HG03025 (cell line): ENCODE measurements around the gene MYO1D.
A peak's percentile ranks its signal among the peaks of the same experiment; 100 is the strongest.
"Not testable (repeated sequence)": the region's sequence is repeated elsewhere in the genome, so short reads cannot be mapped to it uniquely, and the experiment has no call there.

ENCODE experiments used
- ATAC-seq: cut with Tn5 transposase; IDR thresholded peaks from one replicate; pipeline ENCODE4 v1.9.1; 2021; ENCODE audit warnings: mild to moderate bottlenecking, moderate library complexity; ENCODE audit not compliant: unreplicated experiment, low FRiP score

MYO1D gene

DNA sequence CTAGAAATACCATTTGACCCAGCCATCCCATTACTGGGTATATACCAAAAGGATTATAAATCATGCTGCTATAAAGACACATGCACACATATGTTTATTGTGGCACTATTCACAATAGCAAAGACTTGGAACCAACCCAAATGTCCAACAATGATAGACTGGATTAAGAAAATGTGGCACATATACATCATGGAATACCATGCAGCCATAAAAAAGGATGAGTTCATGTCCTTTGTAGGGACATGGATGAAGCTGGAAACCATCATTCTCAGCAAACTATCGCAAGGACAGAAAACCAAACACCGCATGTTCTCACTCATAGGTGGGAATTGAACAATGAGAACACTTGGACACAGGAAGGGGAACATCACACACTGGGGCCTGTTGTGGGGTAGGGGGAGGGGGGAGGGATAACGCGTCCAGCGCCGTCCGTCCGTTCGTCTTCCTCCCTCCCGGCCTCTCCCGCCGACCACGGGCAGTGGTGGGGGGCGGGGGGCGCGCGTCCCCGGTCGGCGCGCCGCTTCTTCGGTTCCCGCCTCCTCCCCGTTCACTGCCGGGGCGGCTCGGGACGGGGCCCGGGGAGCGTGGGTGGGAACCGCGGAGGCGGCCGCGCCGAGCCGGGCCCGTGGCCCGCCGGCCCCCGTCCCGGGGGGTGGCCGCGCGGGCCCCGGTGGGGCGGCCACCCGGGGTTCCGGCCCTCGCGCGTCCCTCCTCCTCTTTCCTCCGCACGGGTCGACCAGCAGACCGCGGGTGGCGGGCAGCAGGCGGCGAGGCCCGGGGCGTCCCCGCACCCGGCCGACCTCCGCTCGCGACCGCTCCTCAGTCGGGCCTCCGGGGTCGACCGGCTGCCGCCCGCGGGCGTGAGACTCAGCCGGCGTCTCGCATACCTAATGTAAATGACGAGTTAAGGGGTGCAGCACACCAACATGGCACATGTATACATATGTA, 54.7 kb downstream of the MYO1D start:
- not testable (repeated sequence) for ATAC-seq

- no peak for ATAC-seq
Observed at GRCh38 chr17:32820440-32820839, 56.5 kb downstream of the MYO1D start.

GRCh38 chr17:32819787-32820186, 57.1 kb downstream of the MYO1D start:
- ATAC-seq, result no peak

DNA sequence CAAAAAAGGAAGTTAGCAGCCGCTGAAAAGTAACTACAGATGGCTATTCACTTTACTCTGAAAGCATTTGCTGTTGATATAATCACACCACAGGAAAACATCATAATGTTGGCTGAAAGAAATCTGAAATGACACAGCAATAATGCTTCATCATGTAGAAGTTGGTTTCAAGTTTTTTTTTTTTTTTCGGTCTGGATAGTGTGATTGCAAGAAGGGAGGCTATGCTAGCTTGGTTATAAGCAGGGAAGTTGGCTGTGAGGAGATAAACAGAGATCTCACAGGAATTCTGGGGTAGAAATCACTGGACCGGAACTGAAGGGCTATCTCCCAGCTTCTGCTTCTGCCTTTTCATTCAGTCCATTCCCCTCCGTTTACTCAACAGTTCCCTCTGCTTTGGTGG, 57.9 kb downstream of the MYO1D start:
- ATAC-seq, result no peak

- ATAC-seq, result no peak
Observed at GRCh38 chr17:32815460-32815859, 61.5 kb downstream of the MYO1D start.

DNA sequence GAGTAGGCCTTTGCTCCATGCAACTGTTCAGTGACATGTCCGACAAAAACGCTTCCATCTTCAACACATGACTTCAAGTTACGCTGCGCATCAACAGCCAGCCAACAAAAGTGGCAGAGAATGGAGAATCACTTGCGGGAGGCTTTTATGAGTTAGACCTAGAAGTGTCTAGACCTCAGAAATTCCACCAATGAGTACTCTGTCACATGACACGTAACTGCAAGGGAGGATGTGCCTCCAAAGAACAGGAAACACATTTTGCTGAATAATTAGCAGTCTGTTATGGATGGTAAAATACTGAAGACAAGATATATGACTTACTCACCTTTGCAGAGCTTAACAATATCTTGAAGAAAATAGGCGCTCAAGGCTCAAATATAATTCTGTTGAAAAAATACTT, 62.1 kb downstream of the MYO1D start:
- ATAC-seq, result no peak

DNA sequence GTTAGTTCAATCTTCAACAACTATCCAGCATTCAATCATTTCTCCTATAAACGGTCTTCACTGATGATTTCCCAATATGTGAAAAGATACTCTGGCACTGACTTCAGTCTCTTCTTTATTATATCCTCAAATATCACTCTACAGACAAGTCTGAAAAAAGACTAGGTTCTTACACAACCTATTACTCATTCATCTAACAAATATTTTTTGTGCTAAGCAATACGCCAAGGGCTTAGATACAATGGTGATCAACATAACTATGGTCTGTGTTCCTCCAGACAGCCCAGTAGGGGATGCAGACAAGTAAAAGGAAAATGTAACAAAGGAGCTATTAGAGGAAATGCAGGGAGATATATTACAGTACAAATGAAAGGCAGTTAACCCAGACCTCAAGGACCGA, 63.9 kb downstream of the MYO1D start:
- no peak for ATAC-seq

- no peak for ATAC-seq
Observed at GRCh38 chr17:32810690-32811089, 66.2 kb downstream of the MYO1D start.

DNA sequence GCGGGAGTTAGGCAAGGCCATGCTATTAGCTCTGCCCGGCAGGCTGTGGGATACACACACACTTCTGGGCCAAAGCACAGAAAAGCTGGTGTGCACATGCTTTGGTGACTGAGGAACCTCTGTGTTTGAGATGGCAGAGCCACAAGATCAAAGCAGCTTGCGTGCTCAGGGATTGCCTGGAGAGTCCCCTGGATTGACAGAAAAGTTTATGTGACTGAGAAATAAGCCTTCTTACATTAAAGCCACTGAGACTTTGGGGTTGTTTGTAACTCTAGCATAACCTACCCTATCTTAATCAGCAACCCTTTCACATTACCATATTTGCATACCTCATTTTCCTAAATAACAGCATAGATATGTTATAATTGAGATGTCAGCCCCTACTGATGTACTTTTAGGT, 69.3 kb downstream of the MYO1D start:
- ATAC-seq, result no peak

GRCh38 chr17:32806646-32807045, 70.3 kb downstream of the MYO1D start:
- no peak for ATAC-seq

DNA sequence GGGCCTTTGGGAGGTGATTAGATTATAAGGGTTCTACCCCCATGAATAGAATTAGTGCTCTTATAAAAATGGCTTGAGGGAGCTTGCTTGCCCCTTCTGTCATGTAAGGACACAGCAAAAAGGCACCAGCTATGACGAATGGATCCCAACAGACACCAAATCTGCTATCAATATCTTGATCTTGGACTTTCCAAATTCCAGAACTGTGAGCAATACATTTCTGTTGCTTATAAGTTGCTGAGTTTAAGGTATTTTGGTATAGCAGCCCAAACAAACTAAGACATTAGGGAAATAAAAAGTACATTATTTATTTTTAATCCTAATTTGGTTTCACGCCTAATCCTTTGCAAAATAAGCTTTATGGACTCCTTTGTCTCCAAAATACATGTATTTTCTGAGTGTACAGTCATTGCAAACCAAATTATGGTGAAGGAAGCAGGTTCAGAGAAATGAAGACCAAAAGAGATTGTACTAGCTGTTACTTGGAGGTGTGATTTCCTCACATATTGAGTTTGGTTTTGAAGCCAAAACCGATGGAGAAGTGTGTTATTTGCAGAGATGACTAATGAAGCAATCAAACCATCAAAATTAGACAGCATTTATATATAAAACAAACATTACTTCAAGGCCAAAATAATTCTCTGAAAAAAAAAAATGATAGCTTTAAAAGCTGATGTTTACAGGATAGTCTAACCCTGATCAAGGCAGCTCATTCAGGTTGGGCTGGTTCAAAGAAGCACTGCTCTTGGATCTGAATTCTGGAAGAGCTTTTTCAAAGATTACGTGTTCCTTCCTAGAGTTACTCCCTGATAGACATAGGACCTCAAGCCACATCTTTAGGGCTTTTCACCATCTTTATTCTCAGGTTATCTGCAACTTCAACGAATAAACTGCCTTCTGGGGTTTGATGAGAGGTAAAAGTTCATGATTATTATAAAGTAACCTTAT, 71.6 kb downstream of the MYO1D start:
- no peak for ATAC-seq

DNA sequence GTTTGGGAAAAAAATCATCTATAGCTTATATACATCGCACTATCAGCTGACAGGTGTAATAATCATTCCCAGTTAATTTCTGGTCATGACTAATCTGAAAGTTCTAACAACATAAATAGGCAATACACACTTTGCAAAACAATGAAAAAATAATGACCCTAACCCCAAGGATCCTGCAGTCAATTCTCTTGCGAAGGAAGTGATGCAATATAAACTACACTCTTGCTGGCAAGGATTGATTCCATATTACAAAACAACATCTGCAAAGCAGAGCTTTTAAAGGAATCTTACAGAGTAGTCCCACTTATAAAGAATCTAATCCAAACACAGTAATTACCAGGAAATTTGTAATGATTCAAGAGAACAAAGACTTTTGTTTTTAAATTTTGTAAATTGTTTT, 73.4 kb downstream of the MYO1D start:
- ATAC-seq, result no peak

GRCh38 chr17:32802306-32802705, 74.6 kb downstream of the MYO1D start:
- no peak for ATAC-seq

DNA sequence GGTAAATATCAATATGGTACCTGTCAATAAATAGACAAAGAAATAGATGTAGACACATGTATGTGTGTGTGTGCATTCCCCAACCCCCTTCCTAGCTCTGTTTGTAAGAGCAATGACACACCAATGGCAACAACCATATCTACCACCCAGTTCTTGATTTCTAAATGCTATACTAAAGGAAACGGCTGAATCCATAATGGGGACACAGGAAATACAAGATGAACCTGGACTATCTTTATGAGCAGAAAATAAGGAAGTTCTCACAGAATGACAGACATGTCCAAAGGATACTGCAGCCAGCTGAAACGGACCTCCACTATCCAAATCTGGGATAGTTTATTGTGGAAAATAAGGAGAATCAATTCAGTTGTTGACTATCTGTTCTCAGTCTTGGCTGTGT, 75.3 kb downstream of the MYO1D start:
- no peak for ATAC-seq

- ATAC-seq, result no peak
Observed at GRCh38 chr17:32801193-32801592, 75.7 kb downstream of the MYO1D start.

- no peak for ATAC-seq
Observed at GRCh38 chr17:32798938-32799337, 78.0 kb downstream of the MYO1D start.

GRCh38 chr17:32795339-32795979, 81.5 kb downstream of the MYO1D start:
- ATAC-seq, result no peak

DNA sequence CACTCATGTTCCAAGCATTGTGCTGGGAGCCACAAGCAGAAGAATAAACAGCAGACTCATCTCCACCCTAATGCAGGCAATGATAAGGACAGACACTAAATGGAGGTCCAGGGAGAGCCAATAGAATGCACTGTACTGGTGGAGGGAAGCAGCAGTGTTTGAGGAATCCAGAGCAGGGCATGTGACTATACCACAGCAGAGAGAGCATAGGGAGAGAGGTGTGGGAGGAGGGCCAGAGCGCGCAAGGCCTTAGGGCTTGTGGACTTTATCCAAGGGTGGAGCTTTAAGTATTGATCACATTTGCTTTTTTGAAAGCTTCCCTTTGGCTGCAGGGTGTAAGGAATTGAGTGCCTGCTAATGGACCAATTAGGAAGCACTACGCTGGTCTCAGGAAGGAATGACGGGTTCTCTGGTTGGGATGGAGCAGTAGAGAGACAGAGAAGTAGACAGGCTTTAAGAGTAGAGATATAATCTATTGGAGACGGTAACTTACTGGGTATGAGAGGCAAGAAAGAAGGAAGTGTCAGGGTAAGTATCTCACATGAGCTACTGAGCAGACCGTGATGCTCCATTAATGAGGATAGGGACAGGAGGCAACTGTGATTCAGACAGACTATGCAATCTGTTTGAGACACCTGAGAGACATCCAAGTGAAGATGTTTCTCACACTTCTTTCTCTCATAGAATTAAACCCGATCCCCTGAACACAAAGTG, 82.2 kb downstream of the MYO1D start:
- ATAC-seq, result no peak

- no peak for ATAC-seq
Observed at GRCh38 chr17:32793841-32794240, 83.1 kb downstream of the MYO1D start.

DNA sequence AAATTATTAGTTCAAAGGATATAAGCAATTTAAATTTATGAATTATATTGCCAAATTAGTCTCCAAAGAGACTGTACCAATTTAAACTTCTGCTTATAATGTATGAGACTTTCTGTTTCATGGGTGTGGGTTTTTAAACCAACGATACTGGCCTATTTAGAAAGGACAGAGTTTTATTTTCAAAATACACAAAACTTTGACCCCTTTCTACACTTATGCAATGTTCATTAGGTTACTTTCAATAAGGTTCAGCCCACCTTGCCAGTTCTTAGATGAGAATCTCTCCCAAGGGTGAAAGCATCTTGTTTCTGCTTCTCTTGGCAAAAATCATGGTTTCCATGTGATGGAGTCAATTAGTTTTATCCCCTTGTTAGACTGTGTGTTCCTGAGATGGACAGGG, 84.7 kb downstream of the MYO1D start:
- peak; percentile 53 for ATAC-seq
